ENCODE data around the gene SLC11A2. TPM values are rescaled to one million over a fixed set of nuclear protein-coding genes. Genes with fewer than 3 reads are reported as not detected.

Gene SLC11A2
- total RNA-seq, 1 donor from 2014 or later: 73.8 TPM

DNA sequence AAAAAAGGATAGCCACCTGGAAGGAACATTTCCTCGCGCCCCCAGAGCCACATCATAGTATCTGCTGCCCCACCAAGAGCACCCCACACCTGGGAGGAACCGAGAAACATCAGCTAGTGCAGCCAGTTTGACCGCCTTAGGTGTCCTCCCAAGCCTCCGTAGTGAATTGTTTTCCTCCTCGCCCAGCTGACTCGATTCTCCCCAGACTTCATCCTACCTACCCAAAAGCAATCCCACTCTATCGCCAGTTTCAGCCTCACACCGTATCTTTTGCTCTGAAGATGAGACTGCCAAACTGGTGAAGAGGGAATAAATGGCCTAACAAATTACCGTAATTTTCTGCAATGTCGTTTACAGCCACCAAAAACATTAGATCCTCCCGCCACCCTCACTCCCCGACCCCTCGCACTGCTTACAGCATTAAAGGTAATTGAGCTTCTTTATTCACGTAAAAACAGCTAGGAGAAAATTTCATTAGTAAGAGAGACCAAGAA is 1.2 kb upstream of the SLC11A2 start:
- Mint-ChIP-seq H3K36me3 (ENCODE audit: insufficient read depth) (no peaks in the 10 kb centered on the region), H3K9me3 (ENCODE audit: low read depth) (no peaks in the 10 kb centered on the region), H3K27me3 (no peaks in the 10 kb centered on the region), H3K4me3 (ENCODE audit: low read depth) (no peak overlapping the region), H3K4me1 (ENCODE audit: low read depth) (peaks cover 42% of the 10 kb centered on the region), H3K27ac (peak overlapping the region; percentile 72)
- TF ChIP-seq, protein P1, sequence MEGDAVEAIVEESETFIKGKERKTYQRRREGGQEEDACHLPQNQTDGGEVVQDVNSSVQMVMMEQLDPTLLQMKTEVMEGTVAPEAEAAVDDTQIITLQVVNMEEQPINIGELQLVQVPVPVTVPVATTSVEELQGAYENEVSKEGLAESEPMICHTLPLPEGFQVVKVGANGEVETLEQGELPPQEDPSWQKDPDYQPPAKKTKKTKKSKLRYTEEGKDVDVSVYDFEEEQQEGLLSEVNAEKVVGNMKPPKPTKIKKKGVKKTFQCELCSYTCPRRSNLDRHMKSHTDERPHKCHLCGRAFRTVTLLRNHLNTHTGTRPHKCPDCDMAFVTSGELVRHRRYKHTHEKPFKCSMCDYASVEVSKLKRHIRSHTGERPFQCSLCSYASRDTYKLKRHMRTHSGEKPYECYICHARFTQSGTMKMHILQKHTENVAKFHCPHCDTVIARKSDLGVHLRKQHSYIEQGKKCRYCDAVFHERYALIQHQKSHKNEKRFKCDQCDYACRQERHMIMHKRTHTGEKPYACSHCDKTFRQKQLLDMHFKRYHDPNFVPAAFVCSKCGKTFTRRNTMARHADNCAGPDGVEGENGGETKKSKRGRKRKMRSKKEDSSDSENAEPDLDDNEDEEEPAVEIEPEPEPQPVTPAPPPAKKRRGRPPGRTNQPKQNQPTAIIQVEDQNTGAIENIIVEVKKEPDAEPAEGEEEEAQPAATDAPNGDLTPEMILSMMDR (IDR thresholded peaks at IDR 0.05; ENCODE audit: unreplicated experiment): no peak
- DNase-seq (ENCODE audit: low spot score, unreplicated experiment): no peak

DNA sequence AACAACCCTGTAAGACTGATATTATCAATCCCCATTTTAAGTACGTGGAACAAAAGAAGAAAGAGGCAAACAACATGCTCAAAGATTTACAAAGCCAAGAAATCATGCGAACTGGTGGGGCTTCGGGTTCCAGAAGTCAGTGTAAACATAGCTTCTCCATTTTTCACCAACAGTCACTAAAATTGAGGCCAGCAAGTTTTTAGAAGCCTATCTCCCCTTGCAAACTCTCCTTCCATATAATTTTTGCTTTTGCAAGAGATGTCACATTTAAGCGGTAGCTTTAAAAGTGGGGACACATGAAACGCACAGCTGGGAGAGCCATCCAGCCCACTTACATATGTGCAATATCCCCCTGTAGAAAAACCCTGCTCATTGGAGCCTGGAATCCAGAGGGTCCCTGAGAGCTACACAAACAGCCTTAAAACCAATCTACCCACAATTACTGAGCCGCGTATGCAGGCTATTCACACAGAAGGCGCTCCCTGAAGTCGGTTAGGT is 797 bp downstream of the SLC11A2 start:
- TF ChIP-seq, protein P1 (IDR thresholded peaks at IDR 0.05; ENCODE audit: unreplicated experiment): no peak
- H3K36me3 Mint-ChIP-seq (ENCODE audit: insufficient read depth): no peaks in the 10 kb centered on the region
- peaks cover 51% of the 10 kb centered on the region for H3K4me1 Mint-ChIP-seq (ENCODE audit: low read depth)
- no peak for DNase-seq (ENCODE audit: low spot score, unreplicated experiment)
- peak overlapping the region; percentile 99 for H3K27ac Mint-ChIP-seq
- H3K4me3 Mint-ChIP-seq (ENCODE audit: low read depth): peak overlapping the region; percentile 81
- H3K9me3 Mint-ChIP-seq (ENCODE audit: low read depth): no peaks in the 10 kb centered on the region
- H3K27me3 Mint-ChIP-seq: no peaks in the 10 kb centered on the region

DNA sequence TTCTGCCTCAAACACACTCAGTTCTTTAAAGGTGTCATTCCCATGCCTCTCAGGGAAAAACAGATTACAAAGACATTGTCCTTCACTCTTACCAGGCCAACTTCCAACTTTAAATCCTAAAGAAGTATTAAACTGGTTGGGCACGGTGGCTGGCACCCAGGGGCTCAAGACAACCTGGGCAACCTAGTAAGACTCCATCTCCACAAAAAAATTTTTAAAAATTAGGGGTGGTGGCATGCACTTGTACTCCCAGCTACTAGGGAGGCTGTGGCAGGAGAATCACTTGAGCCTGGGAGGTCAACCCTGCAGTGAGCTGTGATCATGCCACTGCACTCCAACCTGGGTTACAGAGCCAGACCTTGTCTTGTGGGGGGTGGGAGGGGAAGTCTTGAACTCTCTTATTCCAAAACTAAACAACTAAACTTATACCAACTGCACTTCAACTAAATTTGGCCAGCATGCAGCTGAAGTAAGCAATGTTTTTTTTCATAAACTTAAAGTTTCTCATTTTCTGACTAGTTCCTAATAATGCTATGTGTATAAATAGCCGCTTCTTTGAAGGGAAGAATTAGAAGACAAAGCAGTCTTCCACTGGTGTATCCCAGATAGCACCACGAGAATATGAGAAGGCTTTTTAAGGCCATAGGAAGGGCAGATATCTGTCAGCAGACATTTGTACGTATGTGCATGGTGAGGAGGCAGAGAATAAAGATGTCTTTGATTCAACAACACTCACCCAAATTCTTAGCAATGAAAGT is 2.4 kb downstream of the SLC11A2 start:
- Mint-ChIP-seq H3K27me3 (no peaks in the 10 kb centered on the region), H3K9me3 (ENCODE audit: low read depth) (no peaks in the 10 kb centered on the region), H3K4me1 (ENCODE audit: low read depth) (peaks cover 51% of the 10 kb centered on the region), H3K27ac (peak overlapping the region; percentile 99), H3K4me3 (ENCODE audit: low read depth) (peak overlapping the region; percentile 81), H3K36me3 (ENCODE audit: insufficient read depth) (no peaks in the 10 kb centered on the region)
- TF ChIP-seq, protein P1 (IDR thresholded peaks at IDR 0.05; ENCODE audit: unreplicated experiment): no peak
- no peak for DNase-seq (ENCODE audit: low spot score, unreplicated experiment)

DNA sequence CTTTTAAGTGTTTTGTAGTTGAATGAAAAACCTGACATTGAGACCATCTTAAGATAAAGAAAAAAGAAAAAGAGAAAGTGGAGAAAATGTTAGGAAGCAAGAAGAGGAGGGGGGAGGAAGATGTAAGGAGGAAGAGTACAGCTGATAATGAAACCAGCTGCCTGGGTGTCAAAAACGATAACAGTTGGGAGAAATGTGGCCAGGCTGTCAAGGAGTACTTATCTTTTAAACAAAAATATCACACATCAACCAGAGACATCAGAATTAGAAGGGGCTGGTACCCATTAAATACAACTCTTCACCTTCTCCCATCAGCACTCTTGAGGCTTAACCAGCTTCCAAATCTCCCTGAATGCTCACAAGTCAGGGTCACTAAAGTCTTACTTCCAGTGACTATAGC is 4.5 kb downstream of the SLC11A2 start:
- Mint-ChIP-seq H3K27me3 (no peaks in the 10 kb centered on the region), H3K9me3 (ENCODE audit: low read depth) (no peaks in the 10 kb centered on the region), H3K4me3 (ENCODE audit: low read depth) (no peak overlapping the region), H3K36me3 (ENCODE audit: insufficient read depth) (no peaks in the 10 kb centered on the region), H3K4me1 (ENCODE audit: low read depth) (peaks cover 39% of the 10 kb centered on the region), H3K27ac (no peak overlapping the region)
- DNase-seq (ENCODE audit: low spot score, unreplicated experiment): no peak
- TF ChIP-seq, protein P1 (IDR thresholded peaks at IDR 0.05; ENCODE audit: unreplicated experiment): no peak

DNA sequence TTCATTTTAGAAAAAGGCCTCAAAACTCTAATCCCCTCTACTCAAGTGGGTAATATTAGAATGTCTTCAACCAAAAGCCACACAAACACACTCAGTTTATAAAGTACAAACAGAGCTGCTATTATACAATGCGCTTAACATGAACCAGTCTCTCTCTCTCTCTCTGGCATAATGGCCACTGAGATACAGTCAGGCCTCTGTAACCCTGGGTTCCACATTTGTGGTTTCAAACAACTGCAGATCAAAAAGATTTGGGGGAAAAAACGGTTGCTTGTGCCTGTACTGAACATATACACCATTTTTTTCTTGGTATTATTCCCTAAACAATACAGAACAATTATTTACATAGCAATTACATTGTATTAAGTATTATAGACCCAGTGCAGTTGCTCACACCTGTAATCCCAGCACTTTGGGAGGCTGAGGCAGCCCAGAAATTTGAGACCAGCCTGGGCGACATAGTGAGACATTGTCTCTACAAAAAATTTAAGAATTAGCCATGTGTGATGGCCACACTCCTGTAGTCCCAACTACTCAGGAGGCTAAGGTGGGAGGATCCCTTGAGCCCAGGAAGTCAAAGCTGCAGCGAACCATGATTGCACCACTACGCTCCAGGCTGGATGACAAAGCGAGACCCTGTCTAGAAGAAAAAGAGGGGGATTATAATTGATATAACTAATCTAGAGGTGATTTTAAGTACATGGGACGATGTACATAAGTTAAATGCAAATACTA is 5.6 kb downstream of the SLC11A2 start:
- TF ChIP-seq, protein P1 (IDR thresholded peaks at IDR 0.05; ENCODE audit: unreplicated experiment): no peak
- H3K4me1 Mint-ChIP-seq (ENCODE audit: low read depth): peaks cover 37% of the 10 kb centered on the region
- DNase-seq (ENCODE audit: low spot score, unreplicated experiment): no peak
- H3K27me3 Mint-ChIP-seq: no peaks in the 10 kb centered on the region
- no peaks in the 10 kb centered on the region for H3K36me3 Mint-ChIP-seq (ENCODE audit: insufficient read depth)
- peak overlapping the region; percentile 56 for H3K27ac Mint-ChIP-seq
- no peak overlapping the region for H3K4me3 Mint-ChIP-seq (ENCODE audit: low read depth)
- no peaks in the 10 kb centered on the region for H3K9me3 Mint-ChIP-seq (ENCODE audit: low read depth)

All from progenitor cell of endocrine pancreas (in vitro differentiated cells).